IPS-20b (cell line): ENCODE results near the gene JARID2.

Source experiments
- H3K27ac ChIP-seq: one replicate; pipeline ENCODE4 v1.5.1; 2013; ENCODE audit warnings: low read length
- H3K27me3 ChIP-seq: 2 replicates; pipeline ENCODE4 v1.6.1; 2013; ENCODE audit warnings: mild to moderate bottlenecking, low read length, inconsistent platforms; ENCODE audit not compliant: insufficient read depth
- H3K36me3 ChIP-seq: 2 replicates; pipeline ENCODE4 v1.6.1; 2013; ENCODE audit warnings: low read depth, mild to moderate bottlenecking, inconsistent platforms, low read length, moderate library complexity; ENCODE audit not compliant: insufficient read depth
- H3K4me1 ChIP-seq: 2 replicates; pipeline ENCODE4 v1.6.1; 2013; ENCODE audit warnings: mild to moderate bottlenecking, control low read depth, inconsistent platforms, low read length, moderate library complexity; ENCODE audit not compliant: insufficient read depth
- H3K4me3 ChIP-seq: 2 replicates; pipeline ENCODE4 v1.5.1; 2013; ENCODE audit warnings: mild to moderate bottlenecking, low read length, inconsistent platforms
- H3K9ac ChIP-seq: 2 replicates; pipeline ENCODE4 v1.6.1; 2013; ENCODE audit warnings: low read depth, mild to moderate bottlenecking, inconsistent platforms, low read length, moderate library complexity
- H3K9me3 ChIP-seq: 2 replicates; pipeline ENCODE4 v1.6.1; 2013; ENCODE audit warnings: mild to moderate bottlenecking, low read depth, low read length, inconsistent platforms; ENCODE audit not compliant: insufficient read depth

JARID2 gene

GRCh38 chr6:15378272-15378671 lies 132.4 kb downstream of the JARID2 start:
- Histone ChIP-seq H3K9ac (no peak overlapping the region), H3K4me3 (no peak overlapping the region), H3K4me1 (peaks cover 50% of the 10 kb centered on the region), H3K27me3 (no peaks in the 10 kb centered on the region), H3K36me3 (peaks cover 43% of the 10 kb centered on the region), H3K9me3 (no peaks in the 10 kb centered on the region), H3K27ac (no peak overlapping the region)

GRCh38 chr6:15378866-15379265 lies 133.0 kb downstream of the JARID2 start:
- Histone ChIP-seq H3K36me3 (peaks cover 38% of the 10 kb centered on the region), H3K27me3 (no peaks in the 10 kb centered on the region), H3K27ac (no peak overlapping the region), H3K4me1 (peaks cover 51% of the 10 kb centered on the region), H3K9ac (no peak overlapping the region), H3K4me3 (no peak overlapping the region), H3K9me3 (no peaks in the 10 kb centered on the region)

GRCh38 chr6:15380351-15380750 lies 134.5 kb downstream of the JARID2 start:
- Histone ChIP-seq H3K27me3 (no peaks in the 10 kb centered on the region), H3K4me3 (no peak overlapping the region), H3K9ac (no peak overlapping the region), H3K9me3 (no peaks in the 10 kb centered on the region), H3K4me1 (peaks cover 55% of the 10 kb centered on the region), H3K36me3 (peaks cover 23% of the 10 kb centered on the region), H3K27ac (no peak overlapping the region)

DNA sequence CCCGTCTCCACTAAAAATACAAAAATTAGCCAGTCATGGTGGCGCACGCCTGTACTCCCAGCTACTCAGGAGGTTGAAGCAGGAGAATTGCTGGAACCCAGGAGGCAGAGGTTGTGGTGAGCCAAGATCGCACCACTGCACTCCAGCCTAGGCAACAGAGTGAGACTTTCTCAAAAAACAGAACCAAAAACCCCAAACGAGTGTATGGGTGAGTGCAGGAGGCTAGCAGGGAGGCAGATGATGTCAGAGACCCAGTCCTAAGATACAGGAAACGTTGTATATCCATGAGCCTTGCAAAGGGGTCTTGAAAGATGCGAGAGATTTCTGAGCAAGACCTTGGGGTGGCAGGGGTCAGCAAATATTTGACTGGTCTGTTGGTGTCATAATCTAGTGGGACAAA lies 136.2 kb downstream of the JARID2 start:
- no peak overlapping the region for H3K27ac ChIP-seq
- H3K36me3 ChIP-seq: 0 out of 2 replicates have a peak, but pooled peaks cover 6% of the 10 kb centered on the region
- H3K4me3 ChIP-seq: no peak overlapping the region
- H3K4me1 ChIP-seq: peaks cover 69% of the 10 kb centered on the region
- H3K27me3 ChIP-seq: no peaks in the 10 kb centered on the region
- H3K9me3 ChIP-seq: no peaks in the 10 kb centered on the region
- no peak overlapping the region for H3K9ac ChIP-seq

DNA sequence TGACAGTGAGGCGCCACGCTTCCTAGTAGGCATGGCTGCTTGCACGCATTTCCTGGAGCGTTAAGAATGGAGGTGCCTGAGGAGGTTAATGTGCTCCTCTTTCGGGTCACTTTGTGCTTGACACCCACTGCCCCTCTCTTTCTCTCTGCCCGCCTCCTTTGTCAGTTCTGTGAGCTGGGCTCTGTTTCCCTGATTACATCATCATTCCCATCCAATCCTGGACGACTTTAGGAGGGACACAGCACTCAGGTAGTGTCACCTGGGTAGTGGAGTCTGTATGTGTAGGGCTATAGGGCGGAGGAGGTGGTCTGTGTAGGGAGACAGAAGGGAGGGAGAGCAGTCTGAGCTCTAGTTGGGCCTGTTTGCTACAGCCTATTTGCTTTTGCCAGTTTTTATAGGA lies 136.8 kb downstream of the JARID2 start:
- Histone ChIP-seq H3K27me3 (no peaks in the 10 kb centered on the region), H3K9ac (no peak overlapping the region), H3K4me1 (peaks cover 75% of the 10 kb centered on the region), H3K36me3 (0 out of 2 replicates have a peak, but pooled peaks cover 6% of the 10 kb centered on the region), H3K9me3 (no peaks in the 10 kb centered on the region), H3K27ac (no peak overlapping the region), H3K4me3 (no peak overlapping the region)

DNA sequence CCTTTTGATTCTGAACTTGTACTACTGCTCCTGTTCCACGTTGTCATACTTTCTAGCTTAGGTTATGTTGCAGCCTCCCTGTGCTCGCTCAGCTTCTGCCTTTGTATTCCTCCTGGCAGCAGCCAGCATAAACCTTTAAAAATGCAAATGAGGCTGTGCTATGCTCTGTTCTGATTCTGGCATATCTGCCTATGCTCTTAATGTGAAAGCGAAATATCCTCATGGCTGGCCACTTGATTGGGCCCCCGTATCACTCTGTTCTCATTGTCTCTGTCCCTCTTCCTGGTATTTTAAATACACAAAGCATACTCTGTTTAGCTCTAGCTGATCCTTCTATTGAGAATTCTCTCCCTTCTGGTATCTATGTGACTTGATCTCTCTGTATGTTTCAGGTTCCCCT lies 139.0 kb downstream of the JARID2 start:
- H3K36me3 ChIP-seq: 0 out of 2 replicates have a peak, but pooled peaks cover 6% of the 10 kb centered on the region
- peak overlapping the region; percentile 32; the same call in 1 of the 2 replicates for H3K4me3 ChIP-seq
- H3K27me3 ChIP-seq: no peaks in the 10 kb centered on the region
- H3K27ac ChIP-seq: no peak overlapping the region
- peak overlapping the region; percentile 33; the same call in 1 of the 2 replicates for H3K9ac ChIP-seq
- H3K9me3 ChIP-seq: no peaks in the 10 kb centered on the region
- H3K4me1 ChIP-seq: peaks cover 80% of the 10 kb centered on the region

DNA sequence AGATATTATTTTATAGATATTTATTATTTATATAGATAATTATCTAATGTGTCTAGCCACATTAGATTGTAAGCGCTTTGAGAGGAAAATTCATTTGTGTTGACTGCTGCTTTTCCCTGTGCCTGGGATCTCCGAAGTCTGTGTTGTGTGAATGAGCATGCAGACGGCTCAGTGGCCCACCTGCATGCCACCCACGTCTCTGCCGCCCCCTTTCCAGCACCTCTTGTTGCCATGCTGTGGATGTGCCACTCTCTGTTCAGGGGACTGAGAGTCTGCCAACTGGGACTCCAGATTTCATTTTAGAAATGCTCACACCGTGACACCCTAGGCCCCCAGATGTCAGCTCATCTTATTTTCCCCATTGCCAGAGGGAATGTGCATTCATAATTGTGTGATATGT lies 139.7 kb downstream of the JARID2 start:
- no peak overlapping the region for H3K4me3 ChIP-seq
- H3K4me1 ChIP-seq: peaks cover 78% of the 10 kb centered on the region
- no peaks in the 10 kb centered on the region for H3K27me3 ChIP-seq
- no peak overlapping the region for H3K27ac ChIP-seq
- no peaks in the 10 kb centered on the region for H3K9me3 ChIP-seq
- peaks cover 4% of the 10 kb centered on the region; the same call in 1 of the 2 replicates for H3K36me3 ChIP-seq
- H3K9ac ChIP-seq: no peak overlapping the region

DNA sequence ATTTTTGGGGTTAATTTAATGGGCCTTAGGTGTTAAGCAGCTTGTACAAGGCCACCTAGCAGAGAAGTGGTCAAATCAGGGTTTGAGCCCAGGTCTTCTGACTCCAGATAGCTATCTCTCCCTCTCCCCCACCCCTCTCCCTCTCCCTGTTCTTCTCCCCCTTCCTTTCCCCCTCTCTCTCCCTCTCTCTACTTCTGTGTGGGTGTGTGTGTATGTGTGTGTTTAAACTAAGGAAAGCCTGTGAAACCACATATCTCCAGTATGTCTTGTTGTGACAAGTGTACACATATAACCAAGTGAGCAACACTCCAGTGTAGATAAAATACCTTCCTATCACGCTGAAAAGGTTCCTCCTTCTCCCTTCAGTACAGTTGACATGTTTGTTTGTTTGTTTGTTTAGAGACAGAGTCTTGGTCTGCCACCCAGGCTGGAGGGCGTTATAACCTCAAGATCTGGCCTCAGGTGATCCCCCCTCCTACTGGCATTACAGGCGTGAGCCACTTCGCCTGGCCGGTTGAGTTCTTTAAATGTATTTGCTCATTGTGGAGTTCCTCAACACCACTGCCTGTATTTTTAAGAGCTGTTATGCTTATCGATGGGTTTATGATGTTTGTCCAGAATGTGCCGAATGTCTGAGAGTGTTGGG lies 140.4 kb downstream of the JARID2 start:
- H3K27ac ChIP-seq: no peak overlapping the region
- H3K4me1 ChIP-seq: peaks cover 82% of the 10 kb centered on the region
- H3K27me3 ChIP-seq: no peaks in the 10 kb centered on the region
- no peaks in the 10 kb centered on the region for H3K9me3 ChIP-seq
- no peak overlapping the region for H3K9ac ChIP-seq
- H3K4me3 ChIP-seq: no peak overlapping the region
- peaks cover 3% of the 10 kb centered on the region; the same call in 1 of the 2 replicates for H3K36me3 ChIP-seq

- H3K9ac ChIP-seq: no peak overlapping the region
- peaks cover 3% of the 10 kb centered on the region; the same call in 1 of the 2 replicates for H3K36me3 ChIP-seq
- no peaks in the 10 kb centered on the region for H3K27me3 ChIP-seq
- H3K9me3 ChIP-seq: no peaks in the 10 kb centered on the region
- no peak overlapping the region for H3K27ac ChIP-seq
- peaks cover 81% of the 10 kb centered on the region for H3K4me1 ChIP-seq
- H3K4me3 ChIP-seq: no peak overlapping the region
These were observed 140.9 kb downstream of the JARID2 start for GRCh38 chr6:15386756-15387112.

- Histone ChIP-seq H3K9me3 (no peaks in the 10 kb centered on the region), H3K27me3 (no peaks in the 10 kb centered on the region), H3K27ac (no peak overlapping the region), H3K9ac (no peak overlapping the region), H3K36me3 (peaks cover 3% of the 10 kb centered on the region; the same call in 1 of the 2 replicates), H3K4me3 (no peak overlapping the region), H3K4me1 (peaks cover 83% of the 10 kb centered on the region)
These were observed 141.2 kb downstream of the JARID2 start for GRCh38 chr6:15387118-15387517.

GRCh38 chr6:15389084-15389764 lies 143.4 kb downstream of the JARID2 start:
- 0 out of 2 replicates have a peak overlapping the region, but pooled peaks have one; percentile 5 for H3K9ac ChIP-seq
- H3K36me3 ChIP-seq: peaks cover 12% of the 10 kb centered on the region; the same call in 1 of the 2 replicates
- H3K4me3 ChIP-seq: no peak overlapping the region
- H3K27me3 ChIP-seq: no peaks in the 10 kb centered on the region
- H3K27ac ChIP-seq: no peak overlapping the region
- no peaks in the 10 kb centered on the region for H3K9me3 ChIP-seq
- H3K4me1 ChIP-seq: peaks cover 70% of the 10 kb centered on the region
